Stimulated activated CD8-positive, alpha-beta memory T cell treated with anti-CD3 and anti-CD28 coated beads, Interleukin-12 subunit alpha, Interleukin-12 subunit beta, amount 100 ng/mL, for 1 hour (primary cell): Measurements from ENCODE around the gene GPAM.
"Not testable (repeated sequence)": the region's sequence is repeated elsewhere in the genome, so short reads cannot be mapped to it uniquely, and the experiment has no call there.

Source experiments
- DNase-seq: peaks from one replicate; pipeline ENCODE4 v3.0.0-alpha.2; 2020; ENCODE audit warnings: low read depth

GPAM gene

DNA sequence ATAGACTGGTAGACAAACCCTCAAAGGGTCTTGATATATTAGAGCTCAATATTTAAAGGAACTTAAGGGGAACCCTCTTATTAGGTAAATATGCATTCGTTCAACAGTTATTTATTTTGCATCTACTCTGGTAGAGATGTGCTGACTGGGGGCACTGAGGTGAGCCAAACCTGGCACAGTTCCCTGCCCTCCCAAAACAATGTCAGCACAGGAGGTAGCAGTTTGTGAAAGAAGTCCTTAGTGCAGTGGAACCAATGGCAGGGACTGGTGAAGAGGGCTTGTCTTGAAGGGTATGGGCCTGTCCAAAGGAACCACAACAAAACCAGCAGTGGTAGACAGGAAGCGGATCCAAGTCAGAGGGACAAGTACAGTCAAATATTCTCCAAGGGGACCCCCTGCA lies 32.6 kb upstream of the GPAM start:
- DNase-seq = no peak

- DNase-seq = no peak
Measured at GRCh38 chr10:112215342-112215774, 31.8 kb upstream of the GPAM start.

- DNase-seq = no peak
Measured at GRCh38 chr10:112214298-112214926, 30.8 kb upstream of the GPAM start.

GRCh38 chr10:112213836-112214235 lies 30.3 kb upstream of the GPAM start:
- no peak for DNase-seq

- DNase-seq = no peak
Measured at GRCh38 chr10:112213098-112213823, 29.7 kb upstream of the GPAM start.

GRCh38 chr10:112210666-112211065 lies 27.1 kb upstream of the GPAM start:
- no peak for DNase-seq

DNA sequence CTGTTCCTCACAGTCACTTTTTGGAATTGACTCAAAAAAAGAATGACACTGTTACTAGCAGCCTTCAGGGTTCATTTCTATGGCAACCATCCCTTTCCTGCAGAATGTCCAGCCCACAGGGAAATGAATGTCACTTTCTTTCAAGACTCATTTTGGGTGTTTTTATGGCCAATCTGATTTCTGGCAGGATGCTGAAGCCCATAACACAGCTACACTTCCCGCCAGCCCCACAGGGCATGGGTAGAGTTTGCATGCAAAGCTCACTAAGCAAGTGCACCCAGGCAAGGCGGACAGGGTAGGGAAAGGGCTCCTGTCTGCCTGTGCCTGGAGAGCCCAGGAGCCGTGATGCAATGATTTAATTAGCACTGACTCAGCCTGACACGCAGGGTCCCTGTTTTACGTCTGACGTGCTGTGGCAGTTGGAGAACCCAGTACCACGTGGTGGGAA lies 26.1 kb upstream of the GPAM start:
- no peak for DNase-seq

GRCh38 chr10:112208997-112209396 lies 25.4 kb upstream of the GPAM start:
- no peak for DNase-seq

DNA sequence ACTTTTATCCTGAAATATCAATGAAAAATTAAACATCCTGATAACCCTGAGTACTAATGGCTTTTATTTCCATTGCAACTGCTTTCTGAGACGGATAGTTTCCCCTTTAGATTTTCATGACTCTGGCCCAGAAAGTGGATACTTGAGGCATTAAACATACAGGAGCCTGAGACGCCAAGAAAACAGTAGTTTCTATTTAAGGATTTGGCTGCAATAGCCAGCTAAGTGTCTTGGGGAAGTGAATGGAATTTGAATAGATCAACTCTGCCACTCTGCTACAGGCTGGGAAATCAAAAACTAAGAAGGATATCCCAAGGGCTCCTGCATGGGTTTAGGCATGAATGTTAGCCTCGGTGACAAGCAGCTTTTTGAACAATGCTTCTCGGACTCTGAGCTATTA lies 24.7 kb upstream of the GPAM start:
- DNase-seq = no peak

GRCh38 chr10:112203328-112204076 lies 19.9 kb upstream of the GPAM start:
- no peak for DNase-seq

- no peak for DNase-seq
Measured at GRCh38 chr10:112202561-112203241, 19.1 kb upstream of the GPAM start.

- DNase-seq = no peak
Measured at GRCh38 chr10:112202076-112202475, 18.5 kb upstream of the GPAM start.

DNA sequence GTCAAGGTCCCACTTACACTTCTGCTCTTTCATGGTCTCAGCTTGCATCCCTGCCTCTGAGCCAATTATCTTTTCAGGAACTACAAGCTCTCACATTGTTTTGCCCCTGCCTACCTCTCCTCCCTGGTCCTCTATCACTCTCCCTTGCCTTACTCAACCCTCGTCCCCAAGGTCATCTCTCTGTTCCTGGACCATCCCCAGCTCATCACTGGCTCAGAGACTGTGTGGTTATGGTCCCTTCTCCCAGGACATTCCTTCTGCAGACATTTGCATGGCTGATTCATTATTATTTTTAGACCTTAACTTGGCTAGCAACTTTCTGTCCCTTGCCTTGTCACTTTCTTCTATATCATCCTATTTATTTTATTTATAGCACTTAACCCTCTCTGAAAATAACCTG lies 17.8 kb upstream of the GPAM start:
- no peak for DNase-seq

- not testable (repeated sequence) for DNase-seq
Measured at GRCh38 chr10:112200259-112200658, 16.7 kb upstream of the GPAM start.

GRCh38 chr10:112197662-112198061 lies 14.1 kb upstream of the GPAM start:
- not testable (repeated sequence) for DNase-seq

DNA sequence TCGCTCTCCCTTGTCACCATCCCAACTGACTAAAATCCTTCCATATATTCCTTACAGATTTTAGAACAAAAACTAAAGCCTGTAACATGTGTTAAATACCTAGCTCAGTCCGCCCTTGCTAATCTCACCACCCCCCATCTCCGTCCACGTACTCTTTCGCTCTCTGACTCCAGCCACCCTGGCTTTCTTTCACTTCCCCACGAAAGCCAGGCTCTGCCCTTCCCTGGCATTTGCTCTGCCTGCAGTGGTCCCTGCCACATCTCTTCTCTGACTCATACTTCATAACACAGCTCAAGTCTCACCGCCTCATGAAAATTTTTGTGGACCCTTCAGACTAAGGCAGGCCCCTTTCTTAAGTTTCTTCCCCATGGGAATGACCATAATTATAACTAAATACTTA lies 11.7 kb upstream of the GPAM start:
- no peak for DNase-seq

DNA sequence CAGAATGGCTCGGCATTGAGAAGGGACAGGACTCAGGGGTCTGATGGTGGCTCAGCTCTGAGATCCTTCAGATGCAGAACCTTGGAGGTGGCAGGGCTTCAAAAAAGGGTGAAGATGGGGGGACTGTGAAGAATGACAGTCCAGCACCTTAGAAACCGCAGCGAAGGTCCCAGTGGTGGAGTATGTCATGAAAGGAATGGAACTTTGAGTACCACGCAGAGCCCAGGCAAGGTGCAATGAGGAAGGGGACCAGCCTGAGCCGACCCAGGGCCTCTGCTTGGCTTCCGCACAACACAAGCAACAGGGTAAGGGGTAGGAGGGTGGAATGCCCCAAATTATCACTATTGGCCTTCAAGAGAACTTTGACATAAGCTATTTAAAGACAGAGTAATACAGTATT lies 8.2 kb upstream of the GPAM start:
- DNase-seq = no peak

GRCh38 chr10:112191041-112191590 lies 7.6 kb upstream of the GPAM start:
- DNase-seq = no peak

DNA sequence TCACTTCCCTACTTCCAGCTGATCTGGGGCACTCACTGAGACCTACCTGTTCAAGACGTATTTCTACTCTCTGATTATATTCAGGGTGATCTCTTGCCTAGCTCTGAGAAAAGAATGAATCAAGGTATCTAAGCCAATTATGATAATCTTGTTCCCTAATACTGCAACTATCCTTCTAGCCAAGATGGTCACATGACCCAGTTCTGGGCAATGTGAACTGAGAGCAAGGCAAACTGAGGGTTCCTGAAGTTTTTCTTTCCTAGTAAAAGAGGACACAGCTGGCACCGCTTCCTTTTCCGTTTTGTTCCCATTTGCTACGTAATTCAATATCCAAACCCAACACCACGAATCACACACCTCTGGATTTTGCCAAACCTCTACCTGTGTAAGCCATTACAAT lies 5.9 kb upstream of the GPAM start:
- no peak for DNase-seq

DNA sequence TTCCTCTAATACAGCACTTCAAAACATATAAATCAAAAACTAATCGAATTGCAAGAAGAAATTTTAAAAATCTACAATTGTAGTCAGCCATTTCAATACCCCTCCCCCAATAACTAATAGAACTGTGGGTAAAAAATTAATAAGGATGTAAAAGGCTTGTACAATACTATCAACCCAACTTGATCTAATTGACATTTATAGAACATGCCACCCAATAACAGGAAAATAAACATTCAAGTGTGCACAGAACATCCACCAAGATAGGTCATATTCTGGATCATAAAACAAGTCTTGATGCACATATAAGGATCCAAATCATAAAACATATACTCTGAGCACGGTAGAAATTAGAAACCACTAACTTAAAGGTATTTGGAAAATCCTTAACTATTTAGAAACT lies 4.0 kb upstream of the GPAM start:
- no peak for DNase-seq

- DNase-seq = no peak
Measured at GRCh38 chr10:112185959-112186358, 2.4 kb upstream of the GPAM start.

DNA sequence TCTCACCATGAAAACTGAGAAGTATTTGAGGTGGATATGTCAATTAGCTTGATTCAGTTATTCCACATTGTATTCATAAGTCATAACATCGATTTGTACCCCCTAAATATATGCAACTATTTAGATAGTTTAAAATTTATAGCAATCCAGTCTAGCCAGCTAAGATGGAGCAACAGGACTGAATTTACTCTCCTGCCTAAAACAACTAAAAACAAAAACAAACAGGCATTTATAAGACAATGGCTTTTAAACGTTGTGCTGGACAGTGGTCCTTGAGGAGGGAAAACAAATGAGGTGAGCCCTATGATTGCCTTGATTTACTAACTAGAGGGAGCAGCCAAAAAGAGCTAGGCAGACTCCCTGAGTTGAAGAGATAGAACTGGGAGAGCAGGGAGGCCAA lies 814 bp upstream of the GPAM start:
- DNase-seq = no peak
